KOPT-K1 (cell line): ENCODE data around the gene NR1H4.

Source experiments
- H3K27ac ChIP-seq: fragments of 200-600 bp; sonication (generic); 2 replicates; pipeline ENCODE4 v1.5.1; 2016; ENCODE audit warnings: antibody characterized with exemption, mild to moderate bottlenecking, low read depth, low read length; ENCODE audit not compliant: poor library complexity, severe bottlenecking
- H3K36me3 ChIP-seq: fragments of 200-600 bp; sonication (generic); 2 replicates; pipeline ENCODE4 v1.5.1; 2017; ENCODE audit warnings: antibody characterized with exemption, mild to moderate bottlenecking, low read length, moderate library complexity; ENCODE audit not compliant: insufficient read depth
- H3K9me3 ChIP-seq: fragments of 200-600 bp; sonication (generic); 2 replicates; pipeline ENCODE4 v1.5.1; 2017; ENCODE audit warnings: antibody characterized with exemption, low read length, mild to moderate bottlenecking; ENCODE audit not compliant: insufficient read depth, poor library complexity, severe bottlenecking

Gene NR1H4

DNA sequence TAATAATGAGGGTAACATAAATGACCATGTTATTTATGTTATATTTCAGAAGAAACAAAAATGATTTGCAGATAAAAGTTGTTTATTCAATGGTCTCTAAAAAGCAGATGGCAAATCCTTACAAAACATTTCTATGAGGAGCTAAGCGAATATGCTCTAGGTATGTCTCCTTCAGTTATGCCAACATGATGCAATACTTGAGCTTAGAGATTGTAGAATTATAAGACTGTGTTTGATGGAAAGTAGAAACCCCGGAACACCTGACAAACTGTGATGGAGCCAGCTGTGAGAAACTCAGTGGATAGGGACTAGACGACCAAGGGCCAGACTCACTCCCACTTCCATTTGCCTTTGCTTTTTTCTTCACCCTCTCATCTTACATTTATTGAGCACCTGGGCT lies 17.8 kb upstream of the NR1H4 start:
- Histone ChIP-seq H3K36me3 (no peaks in the 10 kb centered on the region), H3K9me3 (no peaks in the 10 kb centered on the region), H3K27ac (no peak overlapping the region)

DNA sequence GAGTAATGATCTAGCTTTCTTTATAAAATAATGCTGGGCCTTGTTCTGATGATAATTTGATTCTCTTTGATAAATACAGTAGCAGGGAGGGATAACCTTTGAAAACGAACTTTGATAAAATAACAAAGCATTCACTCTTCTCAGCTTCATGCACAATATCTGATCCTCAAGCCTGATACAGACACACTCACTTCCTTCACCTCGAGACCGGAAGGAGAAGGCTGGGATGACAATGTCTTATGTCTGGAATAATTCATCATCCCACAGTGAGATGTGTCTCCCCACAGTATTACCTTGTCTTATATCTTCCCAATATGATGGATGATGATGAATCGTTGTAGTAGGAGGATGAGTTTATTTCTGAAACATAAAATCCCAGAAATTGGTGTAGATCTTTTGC lies 15.5 kb upstream of the NR1H4 start:
- Histone ChIP-seq H3K9me3 (no peaks in the 10 kb centered on the region), H3K27ac (no peak overlapping the region), H3K36me3 (no peaks in the 10 kb centered on the region)

DNA sequence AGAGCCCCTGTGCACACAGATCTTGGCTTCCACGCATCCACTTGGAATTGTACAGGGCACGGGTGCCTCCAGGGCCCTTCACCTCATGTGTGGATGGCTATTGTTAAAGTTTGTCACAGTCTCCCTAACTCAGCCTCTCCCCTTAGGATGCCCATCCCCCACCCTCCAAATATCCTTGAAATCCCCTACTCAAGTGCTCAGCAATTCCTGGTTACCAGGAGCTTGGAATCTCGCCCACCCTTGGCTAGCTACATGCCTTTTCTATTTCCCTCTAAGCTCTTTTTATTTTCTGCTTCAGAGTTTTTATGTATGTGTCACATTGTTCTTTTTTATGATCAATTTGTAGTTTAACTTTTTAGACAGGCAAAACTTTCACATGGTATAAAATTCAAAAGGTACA lies 13.0 kb upstream of the NR1H4 start:
- Histone ChIP-seq H3K27ac (no peak overlapping the region), H3K36me3 (no peaks in the 10 kb centered on the region), H3K9me3 (no peaks in the 10 kb centered on the region)

DNA sequence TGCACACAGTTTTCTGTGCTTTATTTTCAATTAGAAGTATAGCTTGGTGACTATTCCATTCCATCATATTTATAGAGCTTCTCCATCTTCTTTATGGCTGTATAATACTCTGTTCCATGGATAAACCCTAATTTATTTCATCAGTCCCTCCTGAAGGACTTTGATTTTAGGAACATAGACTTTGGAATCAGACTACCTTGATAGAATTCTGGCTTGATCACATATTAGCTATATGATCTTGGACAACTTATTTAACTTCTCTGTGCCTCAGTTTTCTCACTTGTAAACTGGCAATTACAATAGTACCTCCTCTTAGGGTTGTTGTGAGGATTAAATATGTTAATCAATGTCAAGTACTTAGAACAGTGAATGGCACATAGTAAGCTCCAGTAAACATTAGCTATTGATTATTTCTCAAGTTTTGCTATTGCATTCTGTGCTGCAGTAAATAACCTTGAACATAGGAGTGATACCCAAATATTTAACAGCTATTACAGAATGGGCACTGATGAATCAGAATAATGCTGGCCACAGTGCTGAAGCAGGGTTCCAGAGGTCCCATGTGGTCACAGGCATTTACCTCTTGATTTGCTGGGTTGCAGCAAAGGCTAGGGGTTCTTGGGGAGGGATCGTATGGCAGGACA lies 12.2 kb upstream of the NR1H4 start:
- no peak overlapping the region for H3K27ac ChIP-seq
- no peaks in the 10 kb centered on the region for H3K36me3 ChIP-seq
- no peaks in the 10 kb centered on the region for H3K9me3 ChIP-seq

DNA sequence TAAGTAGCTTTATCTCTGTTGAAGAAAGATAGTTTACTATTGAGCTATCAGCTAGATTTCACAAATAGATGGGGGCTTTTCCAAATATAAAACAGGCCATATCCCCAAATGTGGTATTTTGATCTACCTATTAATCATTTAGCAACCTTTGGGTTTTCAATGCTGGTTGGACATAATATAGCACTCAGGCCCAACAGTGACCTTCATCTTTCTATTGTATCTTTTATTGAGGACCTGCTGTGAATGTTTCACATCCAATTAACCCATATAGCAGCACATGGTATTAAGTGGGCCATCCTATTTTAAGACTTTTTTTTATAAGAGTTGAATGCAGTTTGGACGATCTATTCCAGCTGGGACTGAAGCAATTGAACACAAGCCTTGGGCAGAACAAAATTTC lies 10.0 kb upstream of the NR1H4 start:
- Histone ChIP-seq H3K36me3 (no peaks in the 10 kb centered on the region), H3K27ac (no peak overlapping the region), H3K9me3 (no peaks in the 10 kb centered on the region)

DNA sequence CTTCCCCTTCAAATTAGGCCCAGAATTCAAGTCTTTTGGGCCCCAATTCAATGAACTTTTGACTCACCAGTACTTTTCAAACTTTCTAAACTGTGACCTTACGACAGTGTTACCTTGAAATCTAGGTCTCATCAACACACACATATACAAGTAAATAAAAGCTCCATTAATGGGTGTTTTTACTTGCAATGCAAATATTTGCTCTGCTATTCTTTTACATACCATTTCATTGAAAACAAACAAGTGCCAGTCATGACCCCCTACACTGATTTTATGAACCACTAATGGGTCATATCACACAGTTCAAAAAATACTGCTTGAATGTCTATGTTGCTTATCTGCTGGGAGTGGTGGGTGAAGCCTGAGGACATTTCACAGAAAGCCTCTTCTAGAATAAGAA lies 9.1 kb upstream of the NR1H4 start:
- Histone ChIP-seq H3K27ac (no peak overlapping the region), H3K9me3 (no peaks in the 10 kb centered on the region)

DNA sequence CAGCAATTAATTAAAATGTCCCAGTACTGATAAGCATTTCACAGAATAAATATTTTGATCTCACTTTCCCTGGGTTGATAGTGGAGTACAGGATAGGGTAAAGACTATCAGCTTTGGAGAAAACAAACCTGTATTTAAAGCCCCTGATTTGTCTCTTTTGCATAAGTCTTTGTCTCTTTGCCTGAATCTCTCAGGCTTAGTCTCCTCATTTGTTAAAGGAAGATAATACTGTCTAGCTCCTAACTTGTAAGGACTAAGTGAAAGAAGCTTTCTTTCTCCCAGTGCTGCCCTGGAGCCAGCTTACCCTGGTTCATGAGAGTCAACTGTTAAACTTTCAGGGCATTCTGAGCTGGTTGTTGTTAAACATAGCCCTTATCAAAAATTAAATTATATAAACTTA lies 5.5 kb upstream of the NR1H4 start:
- Histone ChIP-seq H3K9me3 (no peaks in the 10 kb centered on the region), H3K36me3 (no peaks in the 10 kb centered on the region), H3K27ac (no peak overlapping the region)

More for the DNA sequence above, 9.1 kb upstream of the NR1H4 start:
- H3K36me3 ChIP-seq = no peaks in the 10 kb centered on the region

DNA sequence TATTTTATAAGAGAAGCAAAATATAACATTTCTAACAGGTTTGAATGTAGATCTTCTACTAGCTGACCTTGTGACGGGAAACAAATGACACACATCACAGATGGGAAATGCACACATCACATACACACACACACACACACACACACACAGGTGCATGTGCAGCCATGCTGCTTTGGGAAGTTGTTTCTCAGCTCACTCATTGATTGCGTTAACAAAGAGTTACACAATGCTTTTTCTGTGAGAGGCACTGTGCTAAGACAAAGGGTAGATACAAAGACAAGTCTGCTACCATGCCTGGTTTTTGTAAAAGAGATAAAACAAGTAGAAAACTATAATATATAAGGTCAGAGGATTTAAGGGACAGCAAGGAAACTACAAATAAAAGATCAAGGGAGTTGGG lies 1.3 kb upstream of the NR1H4 start:
- H3K27ac ChIP-seq = no peak overlapping the region
- H3K36me3 ChIP-seq = no peaks in the 10 kb centered on the region
- no peaks in the 10 kb centered on the region for H3K9me3 ChIP-seq

DNA sequence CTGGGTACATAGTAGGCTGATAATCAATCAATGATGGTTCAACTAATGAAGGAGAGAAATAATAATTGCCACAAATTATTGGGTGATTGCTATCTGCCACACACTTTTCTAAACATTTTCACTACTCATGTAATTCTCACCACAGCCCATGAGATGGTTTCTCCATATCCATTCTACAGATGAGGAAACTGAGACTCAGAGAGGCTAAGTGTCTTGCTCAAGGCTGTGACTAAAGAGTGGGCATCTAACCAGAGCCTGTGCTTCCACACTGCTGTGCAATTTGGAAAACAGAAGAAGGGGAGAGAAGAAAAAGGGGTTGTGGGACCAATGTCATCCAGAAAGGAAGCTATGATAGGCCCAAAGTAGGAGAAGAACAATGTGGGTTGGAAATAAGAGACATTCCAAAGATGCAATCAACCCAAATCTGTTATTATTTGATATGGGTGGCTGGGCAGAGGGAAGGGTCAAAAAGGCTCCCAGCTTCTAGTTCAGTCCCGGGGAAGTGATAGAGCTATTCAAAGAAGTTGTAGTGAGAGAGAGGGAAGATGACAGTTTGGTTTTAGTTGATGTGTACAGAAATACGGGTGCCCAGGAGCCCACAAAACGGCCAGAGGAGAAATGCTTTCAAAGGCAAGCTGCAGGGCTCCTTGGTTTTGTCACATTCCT lies 483 bp upstream of the NR1H4 start:
- no peaks in the 10 kb centered on the region for H3K9me3 ChIP-seq
- H3K36me3 ChIP-seq = no peaks in the 10 kb centered on the region
- no peak overlapping the region for H3K27ac ChIP-seq

DNA sequence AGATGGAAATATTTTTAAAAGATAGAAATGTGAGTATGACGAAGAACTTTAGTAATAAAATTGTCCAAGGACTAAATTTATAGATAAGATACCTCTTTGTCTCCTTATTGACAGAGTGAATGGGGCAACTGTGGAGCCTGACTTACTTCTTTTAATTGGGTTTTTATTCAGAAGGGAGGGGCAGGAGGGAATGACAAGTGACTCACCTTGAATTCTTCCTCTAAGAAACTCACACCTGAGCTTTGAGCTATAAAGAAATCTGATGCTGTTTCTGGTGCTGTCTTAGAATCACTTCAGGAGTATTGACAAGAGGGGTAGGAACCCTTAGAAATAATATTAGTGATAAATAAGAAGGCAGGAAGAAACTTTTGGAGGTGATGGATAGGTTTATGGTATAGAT lies 951 bp downstream of the NR1H4 start:
- no peak overlapping the region for H3K27ac ChIP-seq
- no peaks in the 10 kb centered on the region for H3K9me3 ChIP-seq
- no peaks in the 10 kb centered on the region for H3K36me3 ChIP-seq

DNA sequence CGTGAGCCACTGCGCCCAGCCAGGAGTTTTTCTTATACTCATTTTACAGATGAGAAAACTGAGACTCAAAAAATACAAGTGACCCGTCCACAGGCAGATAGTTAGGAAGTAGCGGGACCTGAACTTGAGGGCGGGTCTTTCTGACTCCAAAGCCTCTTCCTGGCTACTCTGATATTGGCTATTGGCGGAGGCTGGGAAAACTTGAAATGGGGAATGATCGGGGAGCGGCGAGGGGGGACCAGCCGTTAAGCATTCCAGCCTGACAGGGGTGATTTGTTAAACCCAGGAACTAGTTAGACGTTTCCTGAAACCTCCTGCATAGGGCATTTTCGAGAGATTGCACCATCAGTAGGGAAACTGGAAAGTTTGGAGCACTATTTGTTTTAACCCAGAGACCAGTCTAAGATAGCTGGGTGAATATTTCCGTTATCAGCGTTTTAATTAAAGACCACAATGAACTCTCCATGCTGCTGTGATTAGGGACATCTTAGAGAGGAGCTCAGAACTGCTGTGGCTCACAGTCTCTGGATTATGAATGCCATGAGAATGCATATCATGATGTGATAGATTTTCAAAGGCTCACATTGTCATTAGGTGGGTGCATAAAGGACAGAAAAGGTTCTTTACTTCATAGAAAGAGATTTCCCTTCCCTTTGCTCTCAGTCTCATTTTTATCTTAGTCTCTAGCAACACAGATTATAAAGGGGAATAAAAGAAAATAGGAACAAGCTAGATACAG lies 2.5 kb downstream of the NR1H4 start:
- no peaks in the 10 kb centered on the region for H3K9me3 ChIP-seq
- H3K27ac ChIP-seq = no peak overlapping the region
- H3K36me3 ChIP-seq = no peaks in the 10 kb centered on the region

DNA sequence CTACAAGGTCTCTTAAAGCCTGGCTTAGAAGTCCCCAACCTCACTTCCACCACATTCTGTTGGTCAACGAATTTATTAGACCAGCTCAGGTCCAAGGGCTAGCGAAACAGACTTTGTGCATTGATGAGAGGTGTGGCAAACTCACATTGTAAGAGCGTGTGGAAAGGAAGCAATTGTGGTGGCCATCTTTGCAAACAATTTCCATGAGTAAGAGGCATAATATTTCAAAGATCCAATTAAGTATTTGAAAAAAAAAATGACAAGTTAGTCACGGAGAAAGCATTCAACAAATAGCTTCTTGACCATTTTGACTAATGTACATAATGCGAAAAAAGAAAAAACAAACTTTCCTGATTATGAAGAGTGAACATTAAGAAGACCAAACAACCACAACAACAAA lies 7.4 kb downstream of the NR1H4 start:
- no peaks in the 10 kb centered on the region for H3K9me3 ChIP-seq
- no peak overlapping the region for H3K27ac ChIP-seq
- no peaks in the 10 kb centered on the region for H3K36me3 ChIP-seq

DNA sequence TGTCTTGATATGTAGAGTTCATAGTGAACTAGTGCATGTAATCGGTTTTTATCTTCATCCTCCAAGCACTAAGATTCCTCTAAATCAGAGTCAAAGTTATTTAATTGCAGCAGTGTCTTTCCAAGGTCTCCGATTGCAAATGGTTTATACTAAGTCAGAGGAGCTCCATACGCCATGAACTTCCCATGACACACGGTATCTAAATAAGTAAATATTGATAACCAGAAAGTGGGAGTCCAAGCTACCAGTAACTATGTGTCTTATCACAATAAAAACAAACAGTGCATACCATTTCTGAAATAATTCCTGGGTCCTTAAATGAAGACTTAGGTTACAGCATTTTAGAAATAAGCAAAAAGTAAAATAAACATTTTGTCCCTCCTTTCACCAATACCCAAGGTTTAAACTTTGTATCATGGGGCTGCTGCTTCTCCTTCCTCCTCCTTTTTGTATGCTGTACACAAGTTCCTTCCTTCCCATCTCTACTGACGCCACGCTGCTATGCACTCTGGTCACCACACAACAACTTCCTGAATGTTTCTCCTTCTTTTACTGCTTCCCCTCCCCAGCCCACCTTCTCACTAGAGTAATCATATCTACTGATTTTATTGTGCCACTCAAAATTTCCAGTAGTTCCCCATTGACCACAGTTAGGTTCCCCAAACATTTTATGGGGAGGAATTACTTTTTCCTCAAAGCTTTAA lies 10.7 kb downstream of the NR1H4 start:
- no peaks in the 10 kb centered on the region for H3K9me3 ChIP-seq
- H3K36me3 ChIP-seq = no peaks in the 10 kb centered on the region
- no peak overlapping the region for H3K27ac ChIP-seq

DNA sequence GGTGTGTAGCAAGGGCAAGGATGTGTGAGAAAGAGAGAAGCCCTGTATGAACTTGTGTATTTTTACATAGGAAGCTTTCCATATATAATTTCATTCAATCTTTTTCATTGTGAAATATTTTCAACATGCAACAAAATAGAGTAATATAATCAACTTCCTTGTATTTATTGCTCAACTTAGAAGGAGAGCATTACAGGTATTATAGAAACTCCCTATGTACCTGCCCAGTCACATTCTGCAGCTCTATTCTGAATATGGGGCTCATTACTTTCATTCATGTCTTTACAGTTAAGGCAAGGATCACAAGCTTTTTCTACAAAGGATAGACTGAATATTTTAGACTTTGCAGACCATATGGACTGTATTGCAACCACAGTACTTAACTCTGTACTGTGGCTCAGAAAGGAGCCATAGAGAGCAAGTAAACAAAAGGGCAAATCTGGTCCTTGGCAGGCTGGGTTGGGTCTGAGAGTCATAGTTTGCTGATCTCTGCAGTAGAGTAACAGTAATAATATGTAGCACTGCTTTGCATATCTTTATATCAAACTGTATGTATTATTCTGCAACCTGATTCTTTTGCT lies 11.3 kb downstream of the NR1H4 start:
- H3K9me3 ChIP-seq = no peaks in the 10 kb centered on the region
- no peak overlapping the region for H3K27ac ChIP-seq
- no peaks in the 10 kb centered on the region for H3K36me3 ChIP-seq

DNA sequence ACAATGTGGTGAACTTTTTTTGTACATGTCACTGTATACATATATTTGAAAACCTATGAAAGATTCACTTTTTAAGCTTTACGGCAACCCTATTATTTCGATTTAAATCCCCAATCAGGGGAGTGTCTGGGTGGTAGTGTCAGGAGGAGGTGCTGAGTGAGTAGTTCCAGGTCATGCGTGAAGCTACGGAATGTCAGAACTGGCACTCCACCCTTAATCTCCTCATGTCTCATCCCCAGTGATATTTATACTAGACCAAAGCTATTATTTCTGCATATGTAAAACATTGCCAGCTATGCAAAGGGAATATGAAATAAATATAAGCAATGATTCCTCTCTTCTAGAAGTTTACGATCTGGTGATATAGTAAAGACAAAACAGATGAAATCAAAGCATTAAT lies 12.3 kb downstream of the NR1H4 start:
- H3K36me3 ChIP-seq = no peaks in the 10 kb centered on the region
- H3K9me3 ChIP-seq = no peaks in the 10 kb centered on the region
- H3K27ac ChIP-seq = no peak overlapping the region
